HCT116 (cell line): ENCODE measurements around the gene RAET1L. TPM values are rescaled to one million over a fixed set of nuclear protein-coding genes. Genes with fewer than 3 reads are reported as not detected.

Experiments
- ATAC-seq: fragments of 200-7000 bp; cut with Tn5 transposase; 2 replicates; pipeline ENCODE4 v1.9.1; 2020; ENCODE audit warnings: mild to moderate bottlenecking, moderate library complexity
- BruUV-seq: library from RNA; stranded (reverse); fragments of 400-500 nt; replicated peaks from 2 replicates; lab custom pipeline; 2021; lab: Mats Ljungman, UMichigan
- CTCF ChIA-PET: fragments of 300-600 bp; sonication (Branson Sonifier 250); formaldehyde crosslinking; loops from one replicate; lab custom pipeline; 2021; ENCODE audit warnings: antibody characterized with exemption; lab: Charles Lee
- POLR2A ChIA-PET: fragments of 300-600, 350-600 bp; sonication (Branson Sonifier 250); formaldehyde crosslinking; loops from one replicate; lab custom pipeline; 2021; ENCODE audit warnings: antibody characterized with exemption; lab: Charles Lee
- RAD21 ChIA-PET, 2 experiments: fragments of 300-600 bp; sonication (Branson Sonifier 250); formaldehyde crosslinking; loops; one replicate each; lab custom pipeline; 2023; ENCODE audit warnings: low total read pairs in 2 of 2; ENCODE audit not compliant: uncharacterized antibody in 2 of 2, unreplicated experiment in 2 of 2, low non-redundant PET in 1 of 2; lab: Charles Lee
- DNase-seq: peaks from one replicate; pipeline ENCODE4 v3.0.0-alpha.2; 2010; ENCODE audit warnings: low read depth, low spot score
- H2AFZ ChIP-seq: fragments of 200-600 bp; shearing (Covaris generic), sonication (generic); 2 replicates; pipeline ENCODE4 v1.6.1; 2017; ENCODE audit warnings: low read depth, mixed run types, mixed read lengths, antibody characterized with exemption, low read length; ENCODE audit not compliant: poor library complexity, severe bottlenecking
- H3K27ac ChIP-seq: 2 replicates; pipeline ENCODE4 v1.5.1; 2012; ENCODE audit warnings: low read depth, low read length
- H3K27me3 ChIP-seq: fragments of 200-600 bp; sonication (generic); 2 replicates; pipeline ENCODE4 v1.6.1; 2016; ENCODE audit warnings: mixed run types, low read length, mixed read lengths; ENCODE audit not compliant: insufficient read depth
- H3K36me3 ChIP-seq, 2 experiments: fragments of 200-500 bp in 1 of 2; fragments of 200-600 bp in 1 of 2; sonication (Bioruptor generic) in 1 of 2; sonication (generic) in 1 of 2; 2 replicates each; pipeline versions ENCODE4 v1.5.1 to v1.6.1; 2014 to 2016; ENCODE audit warnings: low read length in 2 of 2, inconsistent platforms in 1 of 2, mixed read lengths in 1 of 2, mixed run types in 1 of 2; ENCODE audit not compliant: insufficient read depth in 2 of 2, control insufficient read depth in 1 of 2
- H3K4me1 ChIP-seq, 2 experiments: fragments of 200-600 bp in 1 of 2; sonication (generic) in 1 of 2; 2 replicates each; pipeline versions ENCODE4 v1.5.1 to v1.6.1; 2012 to 2017; ENCODE audit warnings: low read length in 2 of 2, inconsistent platforms in 1 of 2, mild to moderate bottlenecking in 1 of 2, mixed read lengths in 1 of 2, mixed run types in 1 of 2, moderate library complexity in 1 of 2; ENCODE audit not compliant: insufficient read depth in 2 of 2, control insufficient read depth in 1 of 2
- H3K4me2 ChIP-seq: fragments of 200-600 bp; sonication (generic); 2 replicates; pipeline ENCODE4 v1.6.1; 2017; ENCODE audit warnings: mixed run types, low read length, mixed read lengths
- H3K4me3 ChIP-seq, 2 experiments: fragments of 200-600 bp in 1 of 2; sonication (generic) in 1 of 2; replicated peaks in 1 of 2; 2 replicates each; pipeline ENCODE4 v1.5.1; 2011 to 2016; ENCODE audit warnings: low read length in 2 of 2, control low read depth in 1 of 2, low read depth in 1 of 2, mild to moderate bottlenecking in 1 of 2, mixed read lengths in 1 of 2, mixed run types in 1 of 2
- H3K79me2 ChIP-seq: fragments of 200-600 bp; sonication (generic); 2 replicates; pipeline ENCODE4 v1.6.1; 2017; ENCODE audit warnings: mild to moderate bottlenecking, mixed run types, low read length, moderate library complexity, mixed read lengths; ENCODE audit not compliant: insufficient read depth
- H3K9ac ChIP-seq: fragments of 200-600 bp; sonication (generic); 2 replicates; pipeline ENCODE4 v1.6.1; 2016; ENCODE audit warnings: low read length, mixed read lengths
- H3K9me2 ChIP-seq: fragments of 200-600 bp; sonication (generic), shearing (Covaris generic); 2 replicates; pipeline ENCODE4 v1.6.1; 2017; ENCODE audit warnings: mixed run types, mild to moderate bottlenecking, moderate library complexity; ENCODE audit not compliant: insufficient read depth
- H3K9me3 ChIP-seq, 2 experiments: fragments of 200-500 bp in 1 of 2; fragments of 200-600 bp in 1 of 2; sonication (Bioruptor generic) in 1 of 2; sonication (generic) in 1 of 2; 2 replicates each; pipeline ENCODE4 v1.6.1; 2014 to 2017; ENCODE audit warnings: low read length in 2 of 2, mixed read lengths in 2 of 2, inconsistent platforms in 1 of 2, low read depth in 1 of 2, mild to moderate bottlenecking in 1 of 2, mixed run types in 1 of 2, moderate library complexity in 1 of 2; ENCODE audit not compliant: control insufficient read depth in 1 of 2, insufficient read depth in 1 of 2
- H4K20me1 ChIP-seq: fragments of 200-600 bp; sonication (generic), shearing (Covaris generic); 2 replicates; pipeline ENCODE4 v1.6.1; 2017; ENCODE audit warnings: mixed run types, mild to moderate bottlenecking, moderate library complexity; ENCODE audit not compliant: insufficient read depth
- CBX3 ChIP-seq: IDR thresholded peaks from 2 replicates; pipeline ENCODE4 v1.6.1; 2012; ENCODE audit warnings: low read depth
- CTCF ChIP-seq, 3 experiments: fragments of 200-600 bp in 1 of 3; sonication (generic) in 1 of 3; IDR thresholded peaks in 2 of 3; conservative IDR thresholded peaks in 1 of 3; 2 replicates each; pipeline ENCODE4 v1.5.1; 2012 to 2017; ENCODE audit warnings: low read depth in 2 of 3, low read length in 2 of 3, antibody characterized with exemption in 1 of 3, borderline replicate concordance in 1 of 3, control low read depth in 1 of 3, mild to moderate bottlenecking in 1 of 3, mixed read lengths in 1 of 3, mixed run types in 1 of 3, moderate library complexity in 1 of 3; ENCODE audit not compliant: insufficient read depth in 1 of 3
- POLR2A ChIP-seq: IDR thresholded peaks from 2 replicates; pipeline ENCODE4 v1.7.0; 2011; ENCODE audit warnings: borderline replicate concordance; ENCODE audit not compliant: insufficient read depth, insufficient read length; ENCODE audit errors: extremely low read depth
- POLR2AphosphoS5 ChIP-seq: IDR thresholded peaks from 2 replicates; pipeline ENCODE4 v1.6.1; 2011; ENCODE audit warnings: mild to moderate bottlenecking, low read depth, low read length, moderate library complexity
- RAD21 ChIP-seq: IDR thresholded peaks from 2 replicates; pipeline ENCODE4 v1.6.1; 2012; ENCODE audit warnings: low read depth, mild to moderate bottlenecking
- SP1 ChIP-seq: IDR thresholded peaks from 2 replicates; pipeline ENCODE4 v1.6.1; 2012; ENCODE audit warnings: low read depth
- SRF ChIP-seq: IDR thresholded peaks from 2 replicates; pipeline ENCODE4 v1.6.1; 2012; ENCODE audit warnings: low read depth
- TCF7L2 ChIP-seq: IDR thresholded peaks from 2 replicates; pipeline ENCODE4 v1.7.0; 2011; ENCODE audit warnings: borderline replicate concordance, inconsistent platforms; ENCODE audit not compliant: insufficient read depth, insufficient read length; ENCODE audit errors: extremely low read depth
- ZBTB33 ChIP-seq: IDR thresholded peaks from 2 replicates; pipeline ENCODE4 v1.6.1; 2011; ENCODE audit warnings: mild to moderate bottlenecking, low read length, moderate library complexity; ENCODE audit not compliant: insufficient replicate concordance; ENCODE audit errors: extremely low read depth
- ZFX ChIP-seq: fragments of 450-650 bp; IDR thresholded peaks from 2 replicates; pipeline ENCODE4 v1.6.1; 2017
- intact Hi-C: fragments of 100-400 bp; cut with micrococcal nuclease; formaldehyde crosslinking; loops from 2 replicates; pipeline ENCODE4 v1.10.0; 2022
- total RNA-seq: library from RNA; stranded (reverse); gene quantifications from one replicate; pipeline ENCODE4 v1.2.1, GENCODE V29; 2021; ENCODE audit not compliant: unreplicated experiment

RAET1L gene
- total RNA-seq, 1 experiment from 2014 or later = 1.5 TPM

DNA sequence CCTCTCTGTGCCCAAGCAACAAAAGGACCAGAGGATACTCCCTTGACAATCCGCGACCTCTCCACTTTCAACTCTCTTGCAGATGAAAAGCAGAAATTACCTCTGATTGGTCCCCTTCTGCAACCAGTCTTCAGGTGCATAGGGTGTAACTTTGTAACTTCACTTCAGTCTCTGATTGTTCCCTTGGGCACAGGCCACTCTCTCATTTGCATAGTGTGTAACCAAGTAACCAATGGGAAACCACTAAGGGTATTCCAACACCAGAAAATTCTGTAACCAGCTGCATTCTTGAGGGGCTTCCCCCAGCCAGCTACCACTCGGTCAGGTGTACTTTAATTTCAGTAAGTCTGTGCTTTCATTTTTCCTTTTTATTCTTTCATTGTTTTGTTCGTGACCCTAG lies 4.4 kb upstream of the RAET1L start:
- H3K9ac ChIP-seq = no peak overlapping the region
- ChIA-PET RAD21 (no interaction called here), POLR2A (no interaction called here), CTCF (no interaction called here)
- no peak overlapping the region for H3K4me2 ChIP-seq
- peaks cover 19 to 26% of the 10 kb centered on the region in 2 experiments for H3K4me1 ChIP-seq
- H3K4me3 ChIP-seq = no peak overlapping the region
- no TSS peak for BruUV-seq
- intact Hi-C loops = loop anchor here (5.0 kb wide), 1 partner anchor 308 kb away; no protein-coding TSS in a partner anchor
- ATAC-seq (no peak), DNase-seq (no peak)
- H4K20me1 ChIP-seq = no peaks in the 10 kb centered on the region
- H3K27me3 ChIP-seq = no peaks in the 10 kb centered on the region
- no peaks in the 10 kb centered on the region for H3K79me2 ChIP-seq
- no peak for TF ChIP-seq POLR2A
- no peak for TF ChIP-seq CTCF (IDR thresholded peaks at IDR 0.05 in 2 of 3, conservative IDR thresholded peaks at IDR 0.05 in 1 of 3; ENCODE audit: borderline replicate concordance in 1 of 3, insufficient read depth in 1 of 3, low read depth in 2 of 3, low read length in 2 of 3)
- no peak for TF ChIP-seq RAD21
- TF ChIP-seq CBX3 = no peak
- TF ChIP-seq SRF = no peak
- no peak for TF ChIP-seq TCF7L2
- TF ChIP-seq ZBTB33 = no peak
- TF ChIP-seq SP1 = no peak
- no peak for TF ChIP-seq ZFX
- TF ChIP-seq POLR2AphosphoS5 = no peak
- H3K9me3 ChIP-seq = no peaks in the 10 kb centered on the region
- H3K36me3 ChIP-seq = no peaks in the 10 kb centered on the region
- no peak overlapping the region for H2AFZ ChIP-seq
- no peak overlapping the region for H3K27ac ChIP-seq
- no peaks in the 10 kb centered on the region for H3K9me2 ChIP-seq
